Liver (tissue), 3 donors: ENCODE results near the gene KNOP1.

ENCODE experiments used
- FOXA1 ChIP-seq: IDR thresholded peaks from 2 replicates; pipeline ENCODE4 v1.6.1; 2016; ENCODE audit warnings: antibody characterized with exemption
- FOXA2 ChIP-seq: IDR thresholded peaks from 2 replicates; pipeline ENCODE4 v1.6.1; 2016; ENCODE audit warnings: antibody characterized with exemption
- GABPA ChIP-seq, 2 donors: IDR thresholded peaks in 1 of 2; conservative IDR thresholded peaks in 1 of 2; 2 replicates each; pipeline ENCODE4 v1.6.1; 2016; ENCODE audit warnings: antibody characterized with exemption in 2 of 2, mild to moderate bottlenecking in 1 of 2, moderate library complexity in 1 of 2
- JUND ChIP-seq, 2 donors: IDR thresholded peaks; 2 replicates each; pipeline ENCODE4 v1.6.1; 2016; ENCODE audit warnings: antibody characterized with exemption in 2 of 2
- NR2F2 ChIP-seq: IDR thresholded peaks from 2 replicates; pipeline ENCODE4 v1.6.1; 2016; ENCODE audit warnings: antibody characterized with exemption
- RAD21 ChIP-seq, 2 donors: IDR thresholded peaks; 2 replicates each; pipeline ENCODE4 v1.6.1; 2016; ENCODE audit warnings: antibody characterized with exemption in 2 of 2, mild to moderate bottlenecking in 2 of 2
- RXRA ChIP-seq, 2 donors: IDR thresholded peaks; 2 replicates each; pipeline ENCODE4 v1.6.1; 2017 to 2018; ENCODE audit warnings: antibody characterized with exemption in 2 of 2, mild to moderate bottlenecking in 1 of 2
- TAF1 ChIP-seq: conservative IDR thresholded peaks from 2 replicates; pipeline ENCODE4 v1.6.1; 2016; ENCODE audit warnings: antibody characterized with exemption, mild to moderate bottlenecking
- YY1 ChIP-seq: IDR thresholded peaks from 2 replicates; pipeline ENCODE4 v1.6.1; 2016; ENCODE audit warnings: antibody characterized with exemption, mild to moderate bottlenecking
- TF ChIP-seq, protein P1 (sequence below): fragments of 150-350 bp; IDR thresholded peaks from 2 replicates; pipeline ENCODE4 v1.5.1; 2017; ENCODE audit warnings: improper control_type of control experiment, low read depth, low read length; ENCODE audit not compliant: missing input control
- TF ChIP-seq, protein P2 (sequence below): IDR thresholded peaks from 2 replicates; pipeline ENCODE4 v1.6.1; 2016; ENCODE audit warnings: antibody characterized with exemption
- TF ChIP-seq, protein P3 (sequence below): IDR thresholded peaks from 2 replicates; pipeline ENCODE4 v1.6.1; 2016; ENCODE audit warnings: antibody characterized with exemption
- TF ChIP-seq, protein P4 (sequence below): IDR thresholded peaks from 2 replicates; pipeline ENCODE4 v1.6.1; 2016; ENCODE audit warnings: antibody characterized with exemption
- TF ChIP-seq, protein P5 (sequence below): IDR thresholded peaks from 2 replicates; pipeline ENCODE4 v1.6.1; 2016; ENCODE audit warnings: antibody characterized with exemption, mild to moderate bottlenecking
- donor health status: healthy.
- donor health status: healthy.

DNA sequence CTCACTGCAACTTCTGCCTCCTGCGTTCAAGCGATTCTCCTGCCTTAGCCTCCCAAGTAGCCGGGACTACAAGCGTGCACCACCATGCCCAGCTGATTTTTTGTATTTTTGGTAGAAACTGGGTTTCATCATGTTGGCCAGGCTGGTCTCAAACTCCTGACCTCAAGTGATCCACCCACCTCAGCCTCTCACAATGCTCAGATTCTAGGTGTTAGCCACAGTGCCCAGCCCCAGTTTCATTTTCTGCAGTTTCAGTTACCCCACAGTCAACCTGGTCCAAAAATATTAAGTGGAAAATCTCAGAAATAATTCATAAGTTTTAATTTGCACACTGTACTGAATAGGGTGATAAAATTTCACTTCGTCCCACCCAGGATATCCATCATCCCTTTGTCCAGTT is 28.7 kb downstream of the KNOP1 start:
- TF ChIP-seq, protein P1, sequence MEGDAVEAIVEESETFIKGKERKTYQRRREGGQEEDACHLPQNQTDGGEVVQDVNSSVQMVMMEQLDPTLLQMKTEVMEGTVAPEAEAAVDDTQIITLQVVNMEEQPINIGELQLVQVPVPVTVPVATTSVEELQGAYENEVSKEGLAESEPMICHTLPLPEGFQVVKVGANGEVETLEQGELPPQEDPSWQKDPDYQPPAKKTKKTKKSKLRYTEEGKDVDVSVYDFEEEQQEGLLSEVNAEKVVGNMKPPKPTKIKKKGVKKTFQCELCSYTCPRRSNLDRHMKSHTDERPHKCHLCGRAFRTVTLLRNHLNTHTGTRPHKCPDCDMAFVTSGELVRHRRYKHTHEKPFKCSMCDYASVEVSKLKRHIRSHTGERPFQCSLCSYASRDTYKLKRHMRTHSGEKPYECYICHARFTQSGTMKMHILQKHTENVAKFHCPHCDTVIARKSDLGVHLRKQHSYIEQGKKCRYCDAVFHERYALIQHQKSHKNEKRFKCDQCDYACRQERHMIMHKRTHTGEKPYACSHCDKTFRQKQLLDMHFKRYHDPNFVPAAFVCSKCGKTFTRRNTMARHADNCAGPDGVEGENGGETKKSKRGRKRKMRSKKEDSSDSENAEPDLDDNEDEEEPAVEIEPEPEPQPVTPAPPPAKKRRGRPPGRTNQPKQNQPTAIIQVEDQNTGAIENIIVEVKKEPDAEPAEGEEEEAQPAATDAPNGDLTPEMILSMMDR = no peak
- TF ChIP-seq, protein P2, sequence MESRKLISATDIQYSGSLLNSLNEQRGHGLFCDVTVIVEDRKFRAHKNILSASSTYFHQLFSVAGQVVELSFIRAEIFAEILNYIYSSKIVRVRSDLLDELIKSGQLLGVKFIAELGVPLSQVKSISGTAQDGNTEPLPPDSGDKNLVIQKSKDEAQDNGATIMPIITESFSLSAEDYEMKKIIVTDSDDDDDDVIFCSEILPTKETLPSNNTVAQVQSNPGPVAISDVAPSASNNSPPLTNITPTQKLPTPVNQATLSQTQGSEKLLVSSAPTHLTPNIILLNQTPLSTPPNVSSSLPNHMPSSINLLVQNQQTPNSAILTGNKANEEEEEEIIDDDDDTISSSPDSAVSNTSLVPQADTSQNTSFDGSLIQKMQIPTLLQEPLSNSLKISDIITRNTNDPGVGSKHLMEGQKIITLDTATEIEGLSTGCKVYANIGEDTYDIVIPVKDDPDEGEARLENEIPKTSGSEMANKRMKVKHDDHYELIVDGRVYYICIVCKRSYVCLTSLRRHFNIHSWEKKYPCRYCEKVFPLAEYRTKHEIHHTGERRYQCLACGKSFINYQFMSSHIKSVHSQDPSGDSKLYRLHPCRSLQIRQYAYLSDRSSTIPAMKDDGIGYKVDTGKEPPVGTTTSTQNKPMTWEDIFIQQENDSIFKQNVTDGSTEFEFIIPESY = no peak
- no peak for TF ChIP-seq YY1
- TF ChIP-seq RAD21 (IDR thresholded peaks at IDR 0.05) = no peak
- TF ChIP-seq, protein P3, sequence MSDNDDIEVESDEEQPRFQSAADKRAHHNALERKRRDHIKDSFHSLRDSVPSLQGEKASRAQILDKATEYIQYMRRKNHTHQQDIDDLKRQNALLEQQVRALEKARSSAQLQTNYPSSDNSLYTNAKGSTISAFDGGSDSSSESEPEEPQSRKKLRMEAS = no peak
- TF ChIP-seq, protein P4, sequence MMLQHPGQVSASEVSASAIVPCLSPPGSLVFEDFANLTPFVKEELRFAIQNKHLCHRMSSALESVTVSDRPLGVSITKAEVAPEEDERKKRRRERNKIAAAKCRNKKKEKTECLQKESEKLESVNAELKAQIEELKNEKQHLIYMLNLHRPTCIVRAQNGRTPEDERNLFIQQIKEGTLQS = no peak
- TF ChIP-seq GABPA (IDR thresholded peaks at IDR 0.05 in 1 of 2, conservative IDR thresholded peaks at IDR 0.05 in 1 of 2) = no peak
- no peak for TF ChIP-seq RXRA (IDR thresholded peaks at IDR 0.05)
- no peak for TF ChIP-seq JUND (IDR thresholded peaks at IDR 0.05)
- no peak for TF ChIP-seq FOXA1
- TF ChIP-seq NR2F2 = no peak
- TF ChIP-seq TAF1 = no peak
- no peak for TF ChIP-seq FOXA2
- TF ChIP-seq, protein P5, sequence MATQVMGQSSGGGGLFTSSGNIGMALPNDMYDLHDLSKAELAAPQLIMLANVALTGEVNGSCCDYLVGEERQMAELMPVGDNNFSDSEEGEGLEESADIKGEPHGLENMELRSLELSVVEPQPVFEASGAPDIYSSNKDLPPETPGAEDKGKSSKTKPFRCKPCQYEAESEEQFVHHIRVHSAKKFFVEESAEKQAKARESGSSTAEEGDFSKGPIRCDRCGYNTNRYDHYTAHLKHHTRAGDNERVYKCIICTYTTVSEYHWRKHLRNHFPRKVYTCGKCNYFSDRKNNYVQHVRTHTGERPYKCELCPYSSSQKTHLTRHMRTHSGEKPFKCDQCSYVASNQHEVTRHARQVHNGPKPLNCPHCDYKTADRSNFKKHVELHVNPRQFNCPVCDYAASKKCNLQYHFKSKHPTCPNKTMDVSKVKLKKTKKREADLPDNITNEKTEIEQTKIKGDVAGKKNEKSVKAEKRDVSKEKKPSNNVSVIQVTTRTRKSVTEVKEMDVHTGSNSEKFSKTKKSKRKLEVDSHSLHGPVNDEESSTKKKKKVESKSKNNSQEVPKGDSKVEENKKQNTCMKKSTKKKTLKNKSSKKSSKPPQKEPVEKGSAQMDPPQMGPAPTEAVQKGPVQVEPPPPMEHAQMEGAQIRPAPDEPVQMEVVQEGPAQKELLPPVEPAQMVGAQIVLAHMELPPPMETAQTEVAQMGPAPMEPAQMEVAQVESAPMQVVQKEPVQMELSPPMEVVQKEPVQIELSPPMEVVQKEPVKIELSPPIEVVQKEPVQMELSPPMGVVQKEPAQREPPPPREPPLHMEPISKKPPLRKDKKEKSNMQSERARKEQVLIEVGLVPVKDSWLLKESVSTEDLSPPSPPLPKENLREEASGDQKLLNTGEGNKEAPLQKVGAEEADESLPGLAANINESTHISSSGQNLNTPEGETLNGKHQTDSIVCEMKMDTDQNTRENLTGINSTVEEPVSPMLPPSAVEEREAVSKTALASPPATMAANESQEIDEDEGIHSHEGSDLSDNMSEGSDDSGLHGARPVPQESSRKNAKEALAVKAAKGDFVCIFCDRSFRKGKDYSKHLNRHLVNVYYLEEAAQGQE = no peak
